ENCODE measurements around the gene CCDC92B.

CCDC92B gene

DNA sequence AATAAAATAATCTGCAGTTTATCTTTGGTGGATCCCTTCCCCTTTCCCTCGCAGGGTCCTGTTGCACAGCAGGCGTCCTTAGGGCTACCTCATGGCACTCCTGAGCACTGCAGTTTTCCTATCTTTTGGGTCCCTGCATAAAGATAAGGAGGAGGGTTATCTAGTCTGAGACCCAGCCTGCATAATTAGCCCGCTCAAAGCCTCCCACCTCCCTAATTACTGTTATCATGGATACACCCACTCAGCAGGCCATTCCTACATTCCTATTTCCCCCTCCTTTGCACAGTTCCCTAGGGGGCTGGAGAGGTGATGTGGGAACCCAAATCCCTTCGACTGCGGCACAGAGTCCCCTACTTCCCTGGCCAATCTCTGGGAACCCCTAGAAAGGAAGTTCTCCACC is 32.8 kb downstream of the CCDC92B start:
- no peak for DNase-seq (ENCODE audit: low read depth)

DNA sequence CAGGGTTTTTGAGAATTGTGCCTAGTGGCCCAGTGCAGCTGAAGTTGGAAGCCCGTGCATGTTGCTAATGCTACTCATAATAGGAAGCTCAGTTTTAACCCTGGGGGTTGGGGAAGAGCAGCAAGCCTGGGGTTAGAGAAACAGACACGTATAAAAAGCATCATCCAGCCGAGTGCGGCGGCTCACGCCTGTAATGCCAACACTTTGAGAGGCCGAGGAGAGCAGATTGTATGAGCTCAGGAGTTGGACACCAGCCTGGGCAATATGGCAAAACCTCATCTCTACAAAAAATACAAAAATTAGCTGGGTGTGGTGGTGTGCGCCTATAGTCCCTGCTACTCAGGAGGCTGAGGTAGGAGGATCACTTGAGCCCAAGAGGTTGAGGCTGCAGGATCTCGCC is 35.6 kb downstream of the CCDC92B start:
- TF ChIP-seq, protein P1, sequence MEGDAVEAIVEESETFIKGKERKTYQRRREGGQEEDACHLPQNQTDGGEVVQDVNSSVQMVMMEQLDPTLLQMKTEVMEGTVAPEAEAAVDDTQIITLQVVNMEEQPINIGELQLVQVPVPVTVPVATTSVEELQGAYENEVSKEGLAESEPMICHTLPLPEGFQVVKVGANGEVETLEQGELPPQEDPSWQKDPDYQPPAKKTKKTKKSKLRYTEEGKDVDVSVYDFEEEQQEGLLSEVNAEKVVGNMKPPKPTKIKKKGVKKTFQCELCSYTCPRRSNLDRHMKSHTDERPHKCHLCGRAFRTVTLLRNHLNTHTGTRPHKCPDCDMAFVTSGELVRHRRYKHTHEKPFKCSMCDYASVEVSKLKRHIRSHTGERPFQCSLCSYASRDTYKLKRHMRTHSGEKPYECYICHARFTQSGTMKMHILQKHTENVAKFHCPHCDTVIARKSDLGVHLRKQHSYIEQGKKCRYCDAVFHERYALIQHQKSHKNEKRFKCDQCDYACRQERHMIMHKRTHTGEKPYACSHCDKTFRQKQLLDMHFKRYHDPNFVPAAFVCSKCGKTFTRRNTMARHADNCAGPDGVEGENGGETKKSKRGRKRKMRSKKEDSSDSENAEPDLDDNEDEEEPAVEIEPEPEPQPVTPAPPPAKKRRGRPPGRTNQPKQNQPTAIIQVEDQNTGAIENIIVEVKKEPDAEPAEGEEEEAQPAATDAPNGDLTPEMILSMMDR (IDR thresholded peaks at IDR 0.05; ENCODE audit: insufficient read depth, low read depth, low read length, missing control alignments): no peak
- DNase-seq (ENCODE audit: low read depth): no peak
- H3K4me3 ChIP-seq (ENCODE audit: low read depth, low read length): no peak overlapping the region

More for the DNA sequence above, 32.8 kb downstream of the CCDC92B start:
- TF ChIP-seq, protein P1 (IDR thresholded peaks at IDR 0.05; ENCODE audit: insufficient read depth, low read depth, low read length, missing control alignments): no peak
- H3K4me3 ChIP-seq (ENCODE audit: low read depth, low read length): no peak overlapping the region

DNA sequence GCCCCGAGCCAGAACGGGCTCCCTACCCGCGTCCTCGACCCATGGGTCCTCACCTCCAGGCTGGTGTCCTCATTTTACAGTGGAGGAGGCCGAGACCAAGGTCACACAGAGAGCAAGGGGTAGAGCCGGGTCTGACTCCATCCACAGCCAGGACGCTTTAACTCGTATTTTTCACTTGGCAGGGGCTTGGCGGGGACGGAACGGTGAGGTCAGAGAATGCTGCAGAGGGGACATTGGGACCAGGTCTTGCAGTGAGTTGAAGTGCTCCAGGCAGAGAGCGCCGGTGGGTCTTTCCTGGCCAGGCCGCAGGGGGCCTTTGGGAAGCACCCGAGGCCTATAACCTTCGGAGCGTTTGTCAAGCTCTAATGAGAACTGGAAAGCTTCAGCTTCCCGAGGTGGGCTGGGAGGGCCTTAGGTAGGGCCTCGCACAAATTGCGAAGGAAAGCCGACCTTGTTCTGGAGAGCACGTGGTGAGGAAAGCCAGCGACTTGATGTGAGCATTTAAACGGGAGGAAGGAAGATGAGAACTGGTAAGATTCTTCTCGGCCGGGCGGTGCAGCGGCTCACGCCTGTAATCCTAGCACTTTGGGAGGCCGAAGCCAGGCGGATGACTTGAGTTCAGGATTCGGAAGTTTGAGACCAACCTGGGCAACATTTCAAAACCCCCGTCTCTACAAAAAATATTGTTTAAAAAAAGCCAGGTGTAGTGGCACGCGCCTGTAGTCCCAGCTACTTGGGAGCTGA is 37.0 kb downstream of the CCDC92B start:
- no peak for DNase-seq (ENCODE audit: low read depth)
- TF ChIP-seq, protein P1 (IDR thresholded peaks at IDR 0.05; ENCODE audit: insufficient read depth, low read depth, low read length, missing control alignments): no peak
- H3K4me3 ChIP-seq (ENCODE audit: low read depth, low read length): peak overlapping the region; percentile 85

DNA sequence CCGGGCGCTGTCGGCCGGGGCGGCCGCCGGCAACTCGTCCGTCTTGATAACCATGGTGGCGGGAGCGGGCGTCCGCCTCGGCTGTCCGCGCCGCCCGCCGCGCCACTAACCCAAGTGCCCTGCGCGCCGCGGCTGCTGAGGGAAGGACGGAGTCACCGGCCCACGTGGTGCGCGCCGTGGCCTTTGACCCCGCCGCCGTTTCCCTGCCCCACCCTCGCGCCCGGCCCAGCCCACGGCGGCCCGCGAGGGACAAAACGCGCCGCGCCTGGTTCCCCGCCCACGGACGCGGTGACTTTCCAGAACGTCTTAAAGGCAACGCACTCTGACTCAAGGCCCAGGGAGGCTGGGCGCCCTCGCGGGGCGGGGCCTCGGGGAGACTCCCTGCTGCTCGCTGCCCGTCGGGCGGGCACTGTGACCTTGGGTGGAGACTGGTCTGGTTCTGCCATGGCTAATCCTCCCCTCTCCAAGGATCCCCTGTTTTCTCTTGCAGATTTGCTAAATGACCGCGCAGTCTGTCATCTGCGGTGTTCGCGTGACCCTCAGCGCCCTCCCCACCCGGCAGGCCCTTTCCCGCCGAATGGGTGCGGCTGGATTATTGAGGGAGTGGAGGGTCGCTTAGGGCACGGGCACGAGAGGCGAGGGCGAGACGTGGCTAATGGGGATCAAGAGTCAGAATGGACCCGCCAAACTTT is 37.7 kb downstream of the CCDC92B start, which contains the start of gene CLUH:
Gene CLUH, minus strand, starts transcription at position 157 of the 692 bp plus-strand sequence. Its CDS starts 103 bp downstream, at position 54.
- TF ChIP-seq, protein P1 (IDR thresholded peaks at IDR 0.05; ENCODE audit: insufficient read depth, low read depth, low read length, missing control alignments): no peak
- H3K4me3 ChIP-seq (ENCODE audit: low read depth, low read length): peak within 1 kb of the TSS; percentile 85
- DNase-seq (ENCODE audit: low read depth): peak; percentile 99

DNA sequence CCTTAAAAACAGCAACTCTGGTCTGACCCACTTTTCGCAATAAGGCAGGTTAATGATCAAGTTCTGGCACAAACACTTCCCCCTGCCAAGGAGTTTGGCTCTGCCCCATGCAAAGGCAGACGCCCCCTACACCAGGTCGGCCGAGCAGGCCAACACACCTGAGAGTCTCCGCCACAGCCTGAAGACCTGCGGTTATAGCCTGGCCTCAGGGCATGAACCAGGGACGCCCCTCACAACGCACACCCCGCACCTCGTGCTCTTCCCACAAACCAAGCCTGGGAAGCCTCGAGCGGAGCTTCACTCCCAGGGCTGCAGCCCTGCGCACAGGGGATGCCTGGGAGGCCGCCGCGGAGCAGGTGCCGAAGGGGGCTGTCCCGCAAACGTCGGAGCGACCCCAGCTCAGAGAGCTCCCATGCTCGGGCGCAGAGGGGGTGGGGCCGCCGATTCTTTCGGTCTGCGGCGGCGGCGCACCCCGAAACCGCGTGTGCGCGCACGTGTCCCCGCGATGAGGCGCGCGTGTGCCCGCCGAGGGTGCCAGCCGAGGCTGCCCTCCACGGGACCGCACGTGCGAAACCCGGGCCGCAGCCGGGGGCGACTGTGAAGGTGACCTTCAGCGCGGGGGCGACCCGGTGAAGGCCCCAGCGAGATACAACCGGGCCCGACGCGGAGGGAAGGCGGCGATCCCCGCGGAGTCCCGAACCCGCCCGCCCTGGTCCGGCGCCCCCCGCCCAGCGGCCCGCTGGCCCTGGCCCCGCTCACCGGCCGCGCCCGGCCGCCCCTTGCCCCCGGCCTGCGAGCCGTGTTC is 38.4 kb downstream of the CCDC92B start:
- peak; percentile 61 for DNase-seq (ENCODE audit: low read depth)
- TF ChIP-seq, protein P1 (IDR thresholded peaks at IDR 0.05; ENCODE audit: insufficient read depth, low read depth, low read length, missing control alignments): no peak
- peak overlapping the region; percentile 71 for H3K4me3 ChIP-seq (ENCODE audit: low read depth, low read length)

DNA sequence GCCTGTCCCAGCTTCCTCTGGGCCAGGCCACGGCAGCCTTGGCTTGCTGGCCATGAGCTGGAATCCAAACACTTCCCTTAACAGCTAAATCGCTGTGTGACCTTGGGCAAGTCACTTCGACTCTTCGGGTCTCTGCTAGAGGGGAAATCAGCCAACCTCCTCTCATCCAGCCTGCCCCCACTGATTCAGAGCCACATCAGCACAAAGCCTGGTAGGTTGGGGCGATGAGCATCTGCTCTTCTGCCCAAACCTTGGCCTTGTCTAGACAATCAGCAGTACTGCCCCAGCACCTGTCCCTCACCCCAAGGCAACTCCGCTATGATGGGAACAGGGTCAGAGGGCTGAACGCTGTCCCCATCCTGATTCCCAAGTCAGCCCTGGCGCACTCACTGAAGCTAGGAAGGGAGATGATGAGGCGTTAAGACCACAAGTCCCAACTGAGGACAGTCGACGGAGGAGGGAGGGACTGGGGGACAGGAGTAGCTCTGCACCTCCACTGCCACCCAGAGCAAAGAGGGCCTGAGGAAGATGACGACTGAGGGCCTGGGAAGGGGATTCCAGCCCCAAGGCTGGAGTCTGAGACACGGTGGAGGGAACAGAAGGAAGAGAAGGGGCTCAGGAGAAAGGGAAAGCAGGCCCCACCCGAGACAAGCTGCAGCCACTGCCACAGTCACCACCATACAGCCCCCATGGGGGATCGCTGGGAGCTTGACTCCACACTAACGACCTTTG is 39.2 kb downstream of the CCDC92B start:
- no peak for DNase-seq (ENCODE audit: low read depth)
- TF ChIP-seq, protein P1 (IDR thresholded peaks at IDR 0.05; ENCODE audit: insufficient read depth, low read depth, low read length, missing control alignments): no peak

More for the DNA sequence above, 39.2 kb downstream of the CCDC92B start:
- H3K4me3 ChIP-seq (ENCODE audit: low read depth, low read length): peak overlapping the region; percentile 71

Measured in GM12865 (cell line).